PC-9 (cell line): ENCODE measurements around the gene ATOH8. TPM values are rescaled to one million over a fixed set of nuclear protein-coding genes. Genes with fewer than 3 reads are reported as not detected.
"Not testable (repeated sequence)": the region's sequence is repeated elsewhere in the genome, so short reads cannot be mapped to it uniquely, and the experiment has no call there.

Source experiments
- BruUV-seq: library from RNA; stranded (reverse); fragments of 400-500 nt; replicated peaks from 2 replicates; lab custom pipeline; 2021; lab: Mats Ljungman, UMichigan
- CTCF ChIA-PET: fragments of 300-600 bp; sonication (Branson Sonifier 250); formaldehyde crosslinking; loops from one replicate; lab custom pipeline; 2022; ENCODE audit warnings: antibody characterized with exemption; lab: Charles Lee
- POLR2A ChIA-PET: fragments of 300-600 bp; sonication (Branson Sonifier 250); formaldehyde crosslinking; loops from one replicate; lab custom pipeline; 2022; ENCODE audit warnings: antibody characterized with exemption; ENCODE audit not compliant: unreplicated experiment; lab: Charles Lee
- DNase-seq, 2 experiments: peaks; one replicate each; pipeline versions ENCODE4 v3.0.0 to v3.0.0-alpha.2; 2015 to 2022; ENCODE audit warnings: mixed read lengths in 1 of 2
- H2AFZ ChIP-seq: fragments of 200-600 bp; sonication (generic); 2 replicates; pipeline ENCODE4 v1.8.1; 2017; ENCODE audit warnings: antibody characterized with exemption
- H3F3A ChIP-seq: fragments of 200-600 bp; sonication (generic); 2 replicates; pipeline ENCODE4 v1.8.1; 2017; ENCODE audit warnings: antibody characterized with exemption, mild to moderate bottlenecking, low read depth; ENCODE audit not compliant: insufficient read depth
- H3K27ac ChIP-seq: fragments of 200-600 bp; sonication (generic); 2 replicates; pipeline ENCODE4 v1.6.1; 2016; ENCODE audit warnings: mixed run types
- H3K27me3 ChIP-seq: fragments of 200-600 bp; sonication (generic); 2 replicates; pipeline ENCODE4 v1.6.1; 2016; ENCODE audit warnings: low read depth, mixed run types; ENCODE audit not compliant: insufficient read depth
- H3K36me3 ChIP-seq: fragments of 200-600 bp; sonication (generic); 2 replicates; pipeline ENCODE4 v1.6.1; 2016; ENCODE audit warnings: low read depth, mixed run types
- H3K4me1 ChIP-seq: fragments of 200-600 bp; sonication (generic); replicated peaks from 2 replicates; pipeline ENCODE4 v1.6.1; 2016; ENCODE audit warnings: mixed run types; ENCODE audit not compliant: insufficient read depth
- H3K4me2 ChIP-seq: fragments of 200-600 bp; sonication (generic); 2 replicates; pipeline ENCODE4 v1.6.1; 2017; ENCODE audit warnings: mixed run types
- H3K4me3 ChIP-seq: fragments of 200-600 bp; sonication (generic); 2 replicates; pipeline ENCODE4 v1.6.1; 2016; ENCODE audit warnings: mixed run types
- H3K79me2 ChIP-seq: fragments of 200-600 bp; sonication (generic); 2 replicates; pipeline ENCODE4 v1.6.1; 2017; ENCODE audit warnings: low read depth, mixed run types
- H3K9me2 ChIP-seq: fragments of 200-600 bp; sonication (generic); 2 replicates; pipeline ENCODE4 v1.8.1; 2017; ENCODE audit warnings: mild to moderate bottlenecking; ENCODE audit not compliant: insufficient read depth
- H3K9me3 ChIP-seq: fragments of 200-600 bp; sonication (generic); 2 replicates; pipeline ENCODE4 v1.8.1; 2016; ENCODE audit warnings: low read depth; ENCODE audit not compliant: insufficient read depth
- H4K20me1 ChIP-seq: fragments of 200-600 bp; sonication (generic); 2 replicates; pipeline ENCODE4 v1.8.1; 2017; ENCODE audit not compliant: insufficient read depth
- EZH2 ChIP-seq: fragments of 200-600 bp; sonication (generic); IDR thresholded peaks from 2 replicates; pipeline ENCODE4 v1.8.0; 2017; ENCODE audit warnings: antibody characterized with exemption, low read depth
- intact Hi-C: fragments of 100-400 bp; cut with micrococcal nuclease; formaldehyde crosslinking; loops from one replicate; pipeline ENCODE4 v1.10.0; 2022; ENCODE audit not compliant: unreplicated experiment
- total RNA-seq: library from RNA; stranded (reverse); gene quantifications from 2 replicates; pipeline ENCODE4 v1.2.3, GENCODE V29; 2021
- TF ChIP-seq, protein P1 (sequence below): fragments of 200-600 bp; sonication (generic); conservative IDR thresholded peaks from 2 replicates; pipeline ENCODE4 v1.6.1; 2017; ENCODE audit warnings: mixed run types, antibody characterized with exemption, mild to moderate bottlenecking, moderate library complexity

ATOH8 gene
- total RNA-seq, 1 experiment from 2014 or later, result not detected

DNA sequence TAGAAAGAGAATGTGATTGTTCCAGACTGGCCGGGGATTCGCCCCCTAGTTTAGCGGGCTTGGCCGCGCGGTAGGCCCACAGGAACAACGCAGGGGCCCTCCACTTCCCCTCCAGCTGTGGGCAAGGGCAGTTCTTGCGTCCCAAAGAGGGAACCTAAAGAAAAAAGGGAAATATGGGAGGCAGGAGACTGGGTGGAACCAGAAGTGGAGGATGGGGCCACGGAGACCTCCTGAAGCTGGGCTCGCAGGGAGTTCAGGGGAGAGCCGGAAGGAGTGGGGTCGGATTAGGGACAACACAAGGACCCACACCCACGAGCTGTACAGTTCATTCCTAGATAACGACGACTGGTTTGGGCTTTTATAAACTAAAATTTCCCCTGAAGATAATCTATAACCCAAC is 41.5 kb upstream of the ATOH8 start:
- no peaks in the 10 kb centered on the region for H3K9me3 ChIP-seq
- intact Hi-C loops, result no loop called here
- H3K27me3 ChIP-seq, result no peaks in the 10 kb centered on the region
- ChIA-PET CTCF (no interaction called here), POLR2A (interaction anchor here (0.6 kb wide), 1 partner anchor 909 kb away, joined by 9 read pairs; no protein-coding TSS in a partner anchor)
- H3K4me2 ChIP-seq, result no peak overlapping the region
- no peak overlapping the region for H3K4me3 ChIP-seq
- no peaks in the 10 kb centered on the region for H4K20me1 ChIP-seq
- no peaks in the 10 kb centered on the region for H3K9me2 ChIP-seq
- H2AFZ ChIP-seq, result no peak overlapping the region
- no peaks in the 10 kb centered on the region for H3F3A ChIP-seq
- H3K79me2 ChIP-seq, result no peaks in the 10 kb centered on the region
- peaks cover 8% of the 10 kb centered on the region for H3K4me1 ChIP-seq
- TF ChIP-seq, protein P1, sequence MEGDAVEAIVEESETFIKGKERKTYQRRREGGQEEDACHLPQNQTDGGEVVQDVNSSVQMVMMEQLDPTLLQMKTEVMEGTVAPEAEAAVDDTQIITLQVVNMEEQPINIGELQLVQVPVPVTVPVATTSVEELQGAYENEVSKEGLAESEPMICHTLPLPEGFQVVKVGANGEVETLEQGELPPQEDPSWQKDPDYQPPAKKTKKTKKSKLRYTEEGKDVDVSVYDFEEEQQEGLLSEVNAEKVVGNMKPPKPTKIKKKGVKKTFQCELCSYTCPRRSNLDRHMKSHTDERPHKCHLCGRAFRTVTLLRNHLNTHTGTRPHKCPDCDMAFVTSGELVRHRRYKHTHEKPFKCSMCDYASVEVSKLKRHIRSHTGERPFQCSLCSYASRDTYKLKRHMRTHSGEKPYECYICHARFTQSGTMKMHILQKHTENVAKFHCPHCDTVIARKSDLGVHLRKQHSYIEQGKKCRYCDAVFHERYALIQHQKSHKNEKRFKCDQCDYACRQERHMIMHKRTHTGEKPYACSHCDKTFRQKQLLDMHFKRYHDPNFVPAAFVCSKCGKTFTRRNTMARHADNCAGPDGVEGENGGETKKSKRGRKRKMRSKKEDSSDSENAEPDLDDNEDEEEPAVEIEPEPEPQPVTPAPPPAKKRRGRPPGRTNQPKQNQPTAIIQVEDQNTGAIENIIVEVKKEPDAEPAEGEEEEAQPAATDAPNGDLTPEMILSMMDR, result no peak
- no peak for TF ChIP-seq EZH2
- H3K27ac ChIP-seq, result no peak overlapping the region
- H3K36me3 ChIP-seq, result no peaks in the 10 kb centered on the region
- no TSS peak for BruUV-seq
- DNase-seq, result no peak

DNA sequence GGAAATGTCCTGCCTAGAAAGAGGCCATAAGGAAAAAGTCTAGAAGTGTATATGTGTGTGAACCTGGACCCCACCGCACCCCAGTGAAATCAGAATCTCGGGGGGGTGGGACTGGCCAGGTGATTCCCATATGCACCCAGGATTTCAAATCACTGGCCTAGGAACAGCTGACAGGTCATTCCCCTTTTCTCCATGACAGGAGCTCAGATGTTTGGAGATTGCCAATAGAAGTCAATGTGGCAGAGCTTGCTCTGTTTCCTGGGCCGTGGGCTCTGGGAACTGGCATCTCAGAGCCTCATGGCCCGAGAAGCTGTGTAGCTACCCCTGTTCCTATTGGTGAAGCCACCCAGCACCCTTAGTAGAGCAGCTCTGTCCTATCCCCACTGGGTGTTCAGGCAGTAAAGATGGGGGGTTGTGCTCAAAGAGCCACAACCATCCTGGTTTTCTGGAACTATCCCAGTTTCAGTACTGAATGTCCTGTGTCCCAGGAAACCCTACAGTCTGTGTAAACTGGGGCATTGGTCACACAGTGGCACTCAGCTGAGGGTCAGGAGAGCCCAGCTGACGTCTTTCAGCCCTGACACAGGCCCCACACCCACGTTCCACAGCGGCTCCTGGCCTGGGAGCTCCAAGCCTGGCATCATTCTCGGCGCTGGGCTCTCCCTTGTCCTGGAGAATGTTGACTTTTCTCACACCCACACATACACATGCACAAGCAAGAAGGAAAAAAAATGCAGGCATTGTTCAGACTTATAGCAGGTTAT is 40.8 kb upstream of the ATOH8 start:
- Histone ChIP-seq H3K4me2 (no peak overlapping the region), H3F3A (no peaks in the 10 kb centered on the region), H3K9me2 (no peaks in the 10 kb centered on the region), H2AFZ (no peak overlapping the region), H3K9me3 (no peaks in the 10 kb centered on the region), H3K79me2 (no peaks in the 10 kb centered on the region), H3K36me3 (no peaks in the 10 kb centered on the region), H3K4me3 (no peak overlapping the region), H4K20me1 (no peaks in the 10 kb centered on the region), H3K4me1 (peaks cover under 1% of the 10 kb centered on the region), H3K27me3 (no peaks in the 10 kb centered on the region), H3K27ac (no peak overlapping the region)
- BruUV-seq, result no TSS peak
- ChIA-PET CTCF (interaction anchor here (0.5 to 0.6 kb wide), 3 partner anchors 33 to 138 kb away, joined by 3 to 12 read pairs (median 4); no protein-coding TSS in a partner anchor), POLR2A (interaction anchor here (0.6 kb wide), 1 partner anchor 908 kb away, joined by 9 read pairs; no protein-coding TSS in a partner anchor)
- no peak for TF ChIP-seq EZH2
- TF ChIP-seq, protein P1, result no peak
- DNase-seq, result no peak
- intact Hi-C loops, result no loop called here

DNA sequence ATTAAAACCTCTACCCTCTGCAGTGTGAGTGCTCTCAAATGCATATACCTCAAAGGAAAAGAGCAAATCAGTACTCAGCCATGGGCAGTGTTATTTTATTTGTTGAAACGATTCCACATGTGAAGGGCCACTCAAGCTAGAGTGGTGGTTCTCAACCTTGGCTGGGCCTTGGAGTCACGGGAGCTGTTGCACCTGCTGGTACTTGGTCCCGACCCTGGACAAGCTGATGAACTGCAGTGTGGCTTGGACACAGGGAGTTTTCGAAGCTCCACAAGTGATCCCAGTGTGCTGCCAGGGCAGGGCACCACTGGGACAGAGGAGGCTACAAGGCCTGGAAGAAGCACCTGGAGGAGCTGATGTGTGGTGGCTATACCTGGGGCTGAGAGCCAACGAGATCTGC is 40.0 kb upstream of the ATOH8 start:
- H3K4me2 ChIP-seq, result no peak overlapping the region
- H3K27me3 ChIP-seq, result no peaks in the 10 kb centered on the region
- no peaks in the 10 kb centered on the region for H3K79me2 ChIP-seq
- H3K27ac ChIP-seq, result no peak overlapping the region
- CTCF ChIA-PET, result interaction anchor here (0.5 to 1.0 kb wide), 3 partner anchors 34 to 139 kb away, joined by 3 to 6 read pairs (median 4); no protein-coding TSS in a partner anchor
- no TSS peak for BruUV-seq
- TF ChIP-seq, protein P1, result no peak
- TF ChIP-seq EZH2, result no peak
- no peaks in the 10 kb centered on the region for H3F3A ChIP-seq
- intact Hi-C loops, result no loop called here
- POLR2A ChIA-PET, result no interaction called here
- H3K9me3 ChIP-seq, result no peaks in the 10 kb centered on the region
- H4K20me1 ChIP-seq, result no peaks in the 10 kb centered on the region
- H3K4me1 ChIP-seq, result no peaks in the 10 kb centered on the region
- no peaks in the 10 kb centered on the region for H3K9me2 ChIP-seq
- H3K36me3 ChIP-seq, result no peaks in the 10 kb centered on the region
- no peak overlapping the region for H3K4me3 ChIP-seq
- DNase-seq, result no peak
- H2AFZ ChIP-seq, result no peak overlapping the region

DNA sequence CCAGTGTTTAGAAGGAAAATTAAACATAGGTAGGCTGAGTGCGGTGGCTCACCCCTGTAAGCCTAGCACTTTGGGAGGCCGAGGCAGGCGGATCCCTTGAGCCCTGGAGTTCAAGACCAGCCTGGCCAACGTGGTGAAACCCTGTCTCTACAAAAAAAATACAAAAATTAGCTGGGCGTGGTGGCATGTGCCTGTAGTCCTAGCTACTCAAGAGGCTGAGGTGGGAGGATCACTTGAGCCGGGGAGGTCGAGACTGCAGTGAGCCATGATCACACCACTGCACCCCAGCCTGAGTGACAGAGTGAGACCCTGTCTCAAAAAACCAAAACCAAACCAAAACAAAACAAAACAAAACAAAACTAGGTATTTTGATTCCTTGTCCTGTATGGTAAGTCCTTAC is 39.4 kb upstream of the ATOH8 start:
- H2AFZ ChIP-seq, H3K27me3 ChIP-seq, H3K79me2 ChIP-seq, POLR2A ChIA-PET, H3K4me3 ChIP-seq, DNase-seq, H3K9me3 ChIP-seq, H3F3A ChIP-seq, H3K36me3 ChIP-seq, H4K20me1 ChIP-seq, intact Hi-C loops, H3K4me2 ChIP-seq, H3K27ac ChIP-seq, H3K4me1 ChIP-seq, H3K9me2 ChIP-seq, BruUV-seq: not testable (repeated sequence)
- CTCF ChIA-PET, result interaction anchor here (1.0 kb wide), 1 partner anchor 35 kb away, joined by 6 read pairs; no protein-coding TSS in a partner anchor
